Activated T-cell treated with anti-CD3 and anti-CD28 coated beads, Interleukin-2, amount 50 U/mL, for 4 hours (primary cell): ENCODE measurements around the gene PSMB1. TPM values are rescaled to one million over a fixed set of nuclear protein-coding genes. Genes with fewer than 3 reads are reported as not detected.
"Not testable (repeated sequence)": the region's sequence is repeated elsewhere in the genome, so short reads cannot be mapped to it uniquely, and the experiment has no call there.

Experiments used
- ATAC-seq, 2 donors: fragments of 200-7000 bp; cut with Tn5 transposase; one replicate each; pipeline ENCODE4 v1.10.0; 2021
- DNase-seq: peaks from one replicate; pipeline ENCODE4 v3.0.0-alpha.2; 2020
- H3K27me3 Mint-ChIP-seq: one replicate; pipeline ENCODE4 v1.8.0; 2021; ENCODE audit warnings: low read depth, mixed read lengths
- H3K36me3 Mint-ChIP-seq: one replicate; pipeline ENCODE4 v1.8.0; 2022; ENCODE audit warnings: mixed read lengths; ENCODE audit not compliant: insufficient read depth
- H3K4me1 Mint-ChIP-seq: one replicate; pipeline ENCODE4 v1.8.0; 2021; ENCODE audit warnings: low read depth, mixed read lengths
- H3K4me3 Mint-ChIP-seq: one replicate; pipeline ENCODE4 v1.8.0; 2021; ENCODE audit warnings: mild to moderate bottlenecking, moderate library complexity, mixed read lengths
- H3K9me3 Mint-ChIP-seq: one replicate; pipeline ENCODE4 v1.8.0; 2021; ENCODE audit warnings: mixed read lengths
- total RNA-seq, 3 donors: library from RNA; stranded (reverse); gene quantifications; one replicate each; pipeline ENCODE4 v1.2.1, GENCODE V29; 2021

Gene PSMB1
- total RNA-seq, 3 donors from 2014 or later: 362 to 424 (median 382) TPM

DNA sequence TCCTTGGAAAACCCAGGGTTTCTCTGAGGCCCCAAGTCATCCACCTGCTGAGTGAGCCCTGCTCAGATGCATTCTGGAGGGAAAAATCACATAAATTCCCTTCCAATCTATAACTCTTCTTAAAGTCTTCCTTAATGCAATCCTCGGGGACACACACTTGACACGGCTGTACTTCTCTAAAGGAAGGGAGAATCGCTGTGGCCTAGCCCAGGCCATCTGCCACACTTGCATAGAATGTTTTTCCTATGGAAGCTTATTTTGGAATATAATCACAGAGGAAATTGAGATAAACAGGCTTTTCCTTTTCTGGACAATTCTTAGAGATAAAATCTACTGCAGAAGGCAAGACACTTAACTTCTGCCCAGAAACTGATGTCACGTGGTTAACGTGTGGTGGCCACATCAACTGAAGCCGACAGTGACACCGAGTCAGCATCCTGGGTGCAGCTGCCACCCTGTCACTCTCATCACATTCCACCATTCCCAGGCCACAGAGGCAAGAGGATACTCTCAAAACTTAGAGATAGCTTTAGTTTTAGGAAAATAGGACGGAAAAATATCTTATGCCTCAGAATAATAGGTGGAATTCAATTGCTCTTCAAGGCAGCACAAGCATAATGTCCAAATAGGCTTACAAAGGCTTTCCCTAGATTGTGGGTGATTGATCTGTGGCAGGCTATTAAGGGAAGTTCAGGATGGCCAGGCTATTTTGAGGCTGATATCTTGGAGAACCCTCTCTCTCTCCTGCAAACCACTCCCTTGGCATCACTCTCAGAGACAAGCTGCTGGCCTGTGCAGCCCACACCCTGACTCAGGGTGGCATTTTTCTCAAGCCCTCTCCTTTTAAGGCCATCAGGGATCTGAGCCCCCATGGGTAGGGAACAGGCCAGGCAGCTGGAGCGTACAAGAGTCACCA lies 29.6 kb downstream of the PSMB1 start:
- no peaks in the 10 kb centered on the region for H3K36me3 Mint-ChIP-seq
- ATAC-seq: no peak
- no peaks in the 10 kb centered on the region for H3K4me1 Mint-ChIP-seq
- H3K9me3 Mint-ChIP-seq: no peaks in the 10 kb centered on the region
- peaks cover 18% of the 10 kb centered on the region for H3K27me3 Mint-ChIP-seq
- DNase-seq: no peak
- H3K4me3 Mint-ChIP-seq: no peak overlapping the region

- DNase-seq (no peak), ATAC-seq (no peak)
- H3K4me3 Mint-ChIP-seq: no peak overlapping the region
- peaks cover 19% of the 10 kb centered on the region for H3K27me3 Mint-ChIP-seq
- H3K9me3 Mint-ChIP-seq: no peaks in the 10 kb centered on the region
- H3K36me3 Mint-ChIP-seq: no peaks in the 10 kb centered on the region
- H3K4me1 Mint-ChIP-seq: no peaks in the 10 kb centered on the region
Measured at GRCh38 chr6:170522565-170523183, 30.4 kb downstream of the PSMB1 start.

DNA sequence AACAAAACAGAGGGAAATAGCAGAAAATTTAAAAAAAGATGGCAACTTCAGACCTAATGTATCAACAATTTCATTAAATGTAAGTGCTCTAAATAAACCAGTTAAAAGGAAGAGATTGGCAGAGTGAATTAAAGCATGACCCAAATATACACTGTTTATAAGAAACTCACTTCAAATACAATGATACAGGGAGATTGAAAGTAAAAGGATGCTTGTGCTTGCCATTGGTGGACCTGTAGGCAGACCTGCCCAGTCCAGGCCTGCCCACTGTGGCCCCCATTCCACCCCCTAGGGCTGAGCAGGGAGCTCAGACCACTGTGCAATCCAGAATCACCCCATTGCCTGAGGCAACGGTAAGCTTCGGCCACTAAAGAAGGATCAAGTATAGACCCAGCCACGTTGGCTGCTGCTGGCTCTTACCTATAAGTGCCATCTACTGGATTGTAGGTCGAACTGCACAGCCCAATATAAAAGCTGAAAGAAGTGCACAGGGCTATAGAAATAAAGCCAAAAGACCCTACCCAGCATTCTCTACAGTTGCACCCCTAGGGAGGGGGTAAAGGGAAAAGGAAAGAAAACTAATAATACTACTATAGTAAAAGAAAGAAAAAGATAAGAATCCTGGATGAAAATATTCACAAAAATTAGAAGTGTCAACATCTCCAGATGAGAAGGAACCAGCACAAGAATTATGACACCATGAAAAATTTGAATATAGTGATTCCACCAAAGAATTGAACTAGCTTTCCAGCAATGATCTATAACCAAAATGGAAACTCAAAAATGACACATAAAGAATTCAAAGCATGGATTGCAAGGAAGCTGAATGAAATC lies 36.1 kb downstream of the PSMB1 start:
- DNase-seq (peak; percentile 14), ATAC-seq (peak; percentile 91 to 94)
- Mint-ChIP-seq H3K9me3 (no peaks in the 10 kb centered on the region), H3K4me3 (no peak overlapping the region), H3K27me3 (peaks cover 27% of the 10 kb centered on the region), H3K36me3 (no peaks in the 10 kb centered on the region), H3K4me1 (no peaks in the 10 kb centered on the region)

- no peaks in the 10 kb centered on the region for H3K36me3 Mint-ChIP-seq
- H3K9me3 Mint-ChIP-seq: no peaks in the 10 kb centered on the region
- H3K27me3 Mint-ChIP-seq: peaks cover 29% of the 10 kb centered on the region
- H3K4me3 Mint-ChIP-seq: no peak overlapping the region
- no peaks in the 10 kb centered on the region for H3K4me1 Mint-ChIP-seq
- DNase-seq (no peak), ATAC-seq (no peak)
Measured at GRCh38 chr6:170514908-170515307, 38.2 kb downstream of the PSMB1 start.

- no peak for ATAC-seq
- H3K4me3 Mint-ChIP-seq: no peak overlapping the region
- peaks cover 21% of the 10 kb centered on the region for H3K27me3 Mint-ChIP-seq
- no peaks in the 10 kb centered on the region for H3K4me1 Mint-ChIP-seq
- H3K9me3 Mint-ChIP-seq: no peaks in the 10 kb centered on the region
- DNase-seq: no peak
- no peaks in the 10 kb centered on the region for H3K36me3 Mint-ChIP-seq
Measured at GRCh38 chr6:170512249-170512648, 40.9 kb downstream of the PSMB1 start.

GRCh38 chr6:170510631-170511030 lies 42.5 kb downstream of the PSMB1 start:
- H3K36me3 Mint-ChIP-seq: no peaks in the 10 kb centered on the region
- H3K4me1 Mint-ChIP-seq: no peaks in the 10 kb centered on the region
- H3K4me3 Mint-ChIP-seq: no peak overlapping the region
- no peak for DNase-seq
- H3K9me3 Mint-ChIP-seq: no peaks in the 10 kb centered on the region
- no peak for ATAC-seq
- H3K27me3 Mint-ChIP-seq: peaks cover 21% of the 10 kb centered on the region

DNA sequence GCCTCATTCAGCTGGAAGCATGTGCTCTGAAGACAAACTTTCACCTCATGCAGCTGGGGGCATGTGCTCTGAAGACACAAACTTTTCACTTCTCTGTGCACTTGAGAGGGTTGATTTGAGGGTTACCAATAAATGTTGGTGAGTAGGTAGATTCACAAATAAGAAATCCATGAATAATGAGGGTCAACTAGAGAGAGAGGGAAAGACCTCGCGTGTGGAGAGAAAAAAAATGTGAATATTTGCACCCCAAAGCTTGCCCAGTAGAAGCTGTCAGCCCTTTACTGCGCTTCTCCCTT lies 43.4 kb downstream of the PSMB1 start:
- no peak overlapping the region for H3K4me3 Mint-ChIP-seq
- H3K27me3 Mint-ChIP-seq: peaks cover 19% of the 10 kb centered on the region
- DNase-seq (no peak), ATAC-seq (no peak)
- H3K4me1 Mint-ChIP-seq: no peaks in the 10 kb centered on the region
- H3K9me3 Mint-ChIP-seq: no peaks in the 10 kb centered on the region
- no peaks in the 10 kb centered on the region for H3K36me3 Mint-ChIP-seq

GRCh38 chr6:170508892-170509722 lies 44.0 kb downstream of the PSMB1 start:
- not testable (repeated sequence) for H3K4me1 Mint-ChIP-seq, H3K36me3 Mint-ChIP-seq, H3K9me3 Mint-ChIP-seq, DNase-seq, ATAC-seq, H3K4me3 Mint-ChIP-seq
- H3K27me3 Mint-ChIP-seq: peaks cover 24% of the 10 kb centered on the region

- H3K27me3 Mint-ChIP-seq: peaks cover 32% of the 10 kb centered on the region
- H3K9me3 Mint-ChIP-seq, H3K4me1 Mint-ChIP-seq, ATAC-seq, H3K36me3 Mint-ChIP-seq, H3K4me3 Mint-ChIP-seq, DNase-seq: not testable (repeated sequence)
Measured at GRCh38 chr6:170508275-170508674, 44.8 kb downstream of the PSMB1 start.

DNA sequence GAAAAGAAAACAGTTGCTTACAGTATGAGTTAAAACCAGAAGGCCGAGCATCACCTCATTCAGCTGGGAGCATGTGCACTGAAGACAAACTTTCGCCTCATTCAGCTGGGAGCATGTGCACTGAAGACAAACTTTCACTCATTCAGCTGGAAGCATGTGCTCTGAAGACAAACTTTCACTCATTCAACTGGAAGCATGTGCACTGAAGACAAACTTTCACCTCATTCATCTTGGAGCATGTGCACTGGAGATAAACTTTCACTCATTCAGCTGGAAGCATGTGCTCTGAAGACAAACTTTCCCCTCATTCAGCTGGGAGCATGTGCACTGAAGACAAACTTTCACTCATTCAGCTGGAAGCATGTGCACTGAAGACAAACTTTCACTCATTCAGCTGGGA lies 45.4 kb downstream of the PSMB1 start:
- not testable (repeated sequence) for H3K4me1 Mint-ChIP-seq, ATAC-seq, H3K4me3 Mint-ChIP-seq, DNase-seq, H3K36me3 Mint-ChIP-seq, H3K9me3 Mint-ChIP-seq
- peaks cover 37% of the 10 kb centered on the region for H3K27me3 Mint-ChIP-seq

DNA sequence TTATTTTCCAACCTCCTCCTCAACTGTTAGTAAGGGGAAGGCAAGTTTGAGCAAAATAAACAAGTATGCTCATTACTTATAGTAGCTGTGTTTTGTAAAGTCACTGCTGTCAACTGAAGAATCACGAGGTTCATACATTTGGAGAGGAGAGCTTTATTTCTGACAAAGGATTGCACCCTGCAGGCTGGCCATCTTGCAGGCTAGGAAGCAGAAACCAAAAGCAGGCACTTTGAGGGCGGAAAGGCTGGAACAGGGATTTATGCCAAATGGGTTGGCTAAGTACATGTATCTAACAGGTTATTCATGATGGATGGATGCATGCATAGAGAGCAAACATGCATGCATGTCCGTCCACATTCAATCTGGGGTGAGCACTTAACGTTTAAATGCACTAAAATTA lies 46.7 kb downstream of the PSMB1 start:
- Mint-ChIP-seq H3K4me1 (no peaks in the 10 kb centered on the region), H3K9me3 (peaks cover 5% of the 10 kb centered on the region), H3K4me3 (no peak overlapping the region), H3K27me3 (peaks cover 39% of the 10 kb centered on the region), H3K36me3 (no peaks in the 10 kb centered on the region)
- DNase-seq (no peak), ATAC-seq (no peak)

- no peaks in the 10 kb centered on the region for H3K4me1 Mint-ChIP-seq
- H3K9me3 Mint-ChIP-seq: peaks cover 13% of the 10 kb centered on the region
- ATAC-seq (no peak), DNase-seq (no peak)
- H3K4me3 Mint-ChIP-seq: no peak overlapping the region
- H3K27me3 Mint-ChIP-seq: peaks cover 44% of the 10 kb centered on the region
- no peaks in the 10 kb centered on the region for H3K36me3 Mint-ChIP-seq
Measured at GRCh38 chr6:170505306-170505705, 47.8 kb downstream of the PSMB1 start.

DNA sequence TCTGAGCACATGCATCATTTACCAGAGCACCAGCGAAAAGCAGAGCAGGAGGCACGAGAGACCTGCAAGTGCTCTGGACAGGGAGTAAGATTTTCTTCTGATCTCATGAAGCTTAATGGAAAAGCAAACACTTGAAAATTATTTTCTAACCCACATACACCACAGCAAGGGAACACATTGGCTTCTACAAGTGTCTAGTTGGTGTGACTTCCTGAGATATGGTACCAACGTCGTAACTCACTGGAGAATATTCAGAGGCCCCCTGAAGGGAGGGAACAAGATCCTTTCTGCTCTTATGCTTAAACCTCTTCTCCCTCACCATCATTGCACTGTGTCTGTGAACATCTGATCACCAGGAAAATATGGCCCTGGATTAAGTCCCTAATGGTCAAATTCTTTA lies 48.6 kb downstream of the PSMB1 start:
- Mint-ChIP-seq H3K36me3 (no peaks in the 10 kb centered on the region), H3K4me1 (no peaks in the 10 kb centered on the region), H3K27me3 (peaks cover 47% of the 10 kb centered on the region), H3K4me3 (no peak overlapping the region), H3K9me3 (peaks cover 13% of the 10 kb centered on the region)
- DNase-seq (no peak), ATAC-seq (no peak)

- ATAC-seq (no peak), DNase-seq (no peak)
- H3K4me1 Mint-ChIP-seq: no peaks in the 10 kb centered on the region
- peaks cover 13% of the 10 kb centered on the region for H3K9me3 Mint-ChIP-seq
- no peak overlapping the region for H3K4me3 Mint-ChIP-seq
- H3K27me3 Mint-ChIP-seq: peaks cover 55% of the 10 kb centered on the region
- no peaks in the 10 kb centered on the region for H3K36me3 Mint-ChIP-seq
Measured at GRCh38 chr6:170503414-170503761, 49.7 kb downstream of the PSMB1 start.
